Endometrial microvascular endothelial cells (primary cell): Measurements from ENCODE around the gene TPK1. TPM values are rescaled to one million over a fixed set of nuclear protein-coding genes. Genes with fewer than 3 reads are reported as not detected.
"Not testable (repeated sequence)": the region's sequence is repeated elsewhere in the genome, so short reads cannot be mapped to it uniquely, and the experiment has no call there.

ENCODE experiments used
- in situ Hi-C: cut with HindIII; loops from 2 replicates; pipeline ENCODE4 v1.10.0; 2017; ENCODE audit warnings: low sequenced_read_pairs, low pct_unique_long_range_greater_than_20kb; ENCODE audit errors: inconsistent ontology term
- total RNA-seq: library from RNA; depleted of rRNA; stranded (reverse); fragments of >200 nt; gene quantifications from one replicate; pipeline ENCODE4 v1.2.3, GENCODE V29; 2015; ENCODE audit errors: inconsistent ontology term

Gene TPK1
- total RNA-seq, 1 donor from 2014 or later = 16.1 TPM

DNA sequence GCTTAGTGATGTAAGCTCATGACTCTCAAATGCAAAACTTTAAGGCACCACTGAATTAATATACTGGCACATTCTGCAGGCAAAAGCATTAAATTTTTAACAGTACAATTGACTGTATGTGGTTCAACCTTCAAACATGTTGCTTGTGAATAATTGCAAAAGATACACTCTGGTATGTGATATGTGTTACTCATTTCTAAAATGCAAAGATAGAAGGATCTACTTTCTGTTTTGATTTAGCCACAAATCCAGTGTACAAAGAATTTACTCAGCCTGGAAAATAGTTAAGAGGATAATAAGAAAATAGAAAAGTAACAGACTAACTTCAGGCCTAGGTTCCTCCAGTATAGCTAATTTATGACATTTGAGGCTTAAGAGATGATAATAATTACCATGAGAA is 365.8 kb downstream of the TPK1 start:
- in situ Hi-C loops = no loop called here

DNA sequence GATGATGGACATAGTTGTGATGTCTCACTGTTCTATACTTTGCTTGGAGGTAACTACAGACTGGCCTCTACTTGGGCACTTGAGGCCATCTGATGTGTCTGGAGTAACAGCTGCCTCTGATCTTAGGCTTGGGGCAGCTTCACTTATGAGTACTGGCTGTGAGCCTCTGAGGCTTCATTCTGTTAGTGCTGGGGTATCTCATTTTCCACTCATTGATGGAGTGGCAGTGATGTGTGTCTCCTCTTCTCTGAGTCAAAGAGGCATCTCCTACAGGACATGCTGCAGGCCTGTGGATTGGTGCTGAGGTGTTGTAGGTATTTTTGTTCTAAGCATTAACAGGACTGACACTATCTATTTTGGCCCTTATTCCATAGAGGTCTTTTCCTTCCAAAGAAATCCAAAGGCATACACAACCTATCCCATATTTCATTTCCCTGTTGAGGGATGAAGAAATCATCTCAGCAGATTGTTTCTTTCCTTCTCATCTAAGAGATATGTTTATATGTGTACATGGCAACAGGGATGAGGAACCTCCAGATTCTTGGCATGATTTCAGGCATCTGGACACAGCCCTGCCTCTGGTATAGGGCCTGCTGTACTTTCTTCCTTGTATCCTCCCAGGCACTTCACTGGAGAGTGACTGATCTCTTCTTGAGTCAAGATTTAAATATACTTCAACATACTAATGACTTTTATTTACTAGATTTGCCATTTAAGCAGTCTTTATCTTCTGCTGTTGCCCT is 366.7 kb downstream of the TPK1 start:
- in situ Hi-C loops = no loop called here

- in situ Hi-C loops = no loop called here
Measured at GRCh38 chr7:144459635-144460034, 376.2 kb downstream of the TPK1 start.

- in situ Hi-C loops = no loop called here
Measured at GRCh38 chr7:144455040-144455404, 380.8 kb downstream of the TPK1 start.

DNA sequence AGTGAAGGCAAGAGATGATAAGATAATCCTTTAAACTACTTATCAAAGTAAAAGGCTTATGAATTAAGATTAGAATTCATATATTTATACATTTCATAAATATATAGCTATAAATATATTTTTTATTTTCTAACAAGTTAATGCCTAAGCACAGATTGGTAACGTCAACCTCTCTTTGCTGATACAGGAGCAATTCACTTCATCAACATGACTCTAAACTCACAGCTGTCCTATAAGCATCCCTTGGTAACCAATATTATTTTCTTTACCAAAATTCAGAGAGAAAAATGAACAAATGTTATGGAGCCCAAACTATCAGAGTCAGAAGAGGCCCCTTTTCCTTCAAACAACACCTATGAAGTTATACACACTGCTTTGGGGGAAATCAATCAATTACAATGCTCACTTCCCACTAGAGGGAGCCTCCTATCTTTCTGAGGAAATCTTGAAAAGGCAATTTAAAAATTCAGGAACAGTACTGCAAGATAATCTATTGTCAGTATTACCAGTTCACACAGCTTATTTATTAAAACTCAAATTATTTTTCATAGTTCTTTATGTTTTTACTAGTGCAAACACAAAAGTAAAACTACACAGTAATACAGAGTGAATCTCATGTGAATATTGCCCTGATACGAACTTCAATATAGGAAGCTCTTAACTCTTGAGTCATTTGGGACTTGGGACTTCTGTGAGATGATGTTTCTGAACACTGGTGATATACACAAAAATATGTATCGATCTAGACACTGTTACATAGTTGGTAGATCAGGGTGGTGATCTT is 381.4 kb downstream of the TPK1 start:
- in situ Hi-C loops = no loop called here

GRCh38 chr7:144452064-144452463 is 383.8 kb downstream of the TPK1 start:
- in situ Hi-C loops = no loop called here

GRCh38 chr7:144445590-144445989 is 390.3 kb downstream of the TPK1 start:
- in situ Hi-C loops = no loop called here

DNA sequence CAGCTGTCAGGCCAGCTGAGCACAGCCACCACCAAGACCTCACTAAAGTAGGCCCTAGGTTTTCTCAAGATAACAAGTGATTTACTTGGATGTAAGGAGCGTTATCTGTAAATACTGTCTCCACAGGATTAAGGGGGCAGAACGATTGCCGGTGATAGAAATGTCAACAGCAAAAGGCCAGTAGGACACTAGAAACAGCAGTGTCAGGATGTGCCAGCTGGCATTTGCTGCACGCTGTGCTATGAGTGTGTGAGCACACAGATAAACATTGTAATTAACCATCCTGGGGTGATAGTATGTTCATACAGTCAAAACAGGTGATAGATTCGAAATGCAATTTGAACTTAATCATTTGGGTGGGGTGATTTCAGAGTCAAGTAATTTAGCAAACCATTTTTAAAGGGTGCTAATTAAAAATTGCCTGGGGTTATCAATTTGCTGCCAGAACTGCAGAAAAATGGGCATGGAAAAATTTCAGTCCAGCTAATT is 396.1 kb downstream of the TPK1 start:
- in situ Hi-C loops = no loop called here

GRCh38 chr7:144438759-144439158 is 397.1 kb downstream of the TPK1 start:
- in situ Hi-C loops = no loop called here

- in situ Hi-C loops = no loop called here
Measured at GRCh38 chr7:144437370-144438191, 398.3 kb downstream of the TPK1 start.

GRCh38 chr7:144436500-144436899 is 399.4 kb downstream of the TPK1 start:
- in situ Hi-C loops = no loop called here

DNA sequence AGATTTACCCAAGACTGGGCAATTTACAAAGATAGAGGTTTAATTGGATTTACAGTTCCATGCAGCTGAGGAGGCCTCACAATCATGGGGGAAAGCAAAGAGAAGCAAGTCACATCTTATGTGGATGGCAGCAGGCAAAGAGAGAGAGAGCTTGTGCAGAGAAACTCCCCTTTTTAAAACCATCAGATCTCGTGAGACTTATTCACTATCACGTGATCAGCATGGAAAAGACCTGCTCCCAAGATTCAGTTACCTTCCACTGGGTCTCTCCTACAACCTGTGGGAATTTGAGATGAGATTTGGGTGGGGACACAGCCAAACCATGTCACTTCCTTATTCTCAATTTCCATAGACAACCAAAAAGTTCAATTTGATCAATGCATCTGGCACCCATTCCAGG is 407.4 kb downstream of the TPK1 start:
- in situ Hi-C loops = no loop called here

GRCh38 chr7:144427539-144427938 is 408.3 kb downstream of the TPK1 start:
- in situ Hi-C loops = not testable (repeated sequence)

GRCh38 chr7:144418931-144419330 is 416.9 kb downstream of the TPK1 start:
- in situ Hi-C loops = not testable (repeated sequence)

DNA sequence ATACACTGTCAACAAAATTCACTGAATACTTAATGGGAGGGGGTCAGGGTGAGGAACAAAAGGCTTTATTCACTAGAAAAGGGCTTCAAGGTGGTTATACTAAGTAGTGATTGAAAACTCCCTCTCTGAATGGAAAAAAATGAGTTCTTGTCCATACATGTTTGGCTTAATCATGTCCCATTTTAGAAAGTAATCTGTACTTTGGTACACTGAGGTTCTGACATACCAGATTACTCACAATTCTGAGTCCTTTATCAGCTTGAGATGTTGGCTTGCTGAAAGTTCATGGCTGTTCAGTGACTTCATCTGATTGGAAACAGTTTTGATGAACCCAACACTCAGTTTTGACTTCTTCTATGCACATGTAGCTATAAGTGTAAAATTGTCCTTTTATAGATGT is 419.5 kb downstream of the TPK1 start:
- in situ Hi-C loops = no loop called here

GRCh38 chr7:144415858-144416257 is 420.0 kb downstream of the TPK1 start:
- in situ Hi-C loops = no loop called here

GRCh38 chr7:144414815-144415214 is 421.0 kb downstream of the TPK1 start:
- in situ Hi-C loops = no loop called here

GRCh38 chr7:144410441-144410840 is 425.4 kb downstream of the TPK1 start:
- in situ Hi-C loops = no loop called here

DNA sequence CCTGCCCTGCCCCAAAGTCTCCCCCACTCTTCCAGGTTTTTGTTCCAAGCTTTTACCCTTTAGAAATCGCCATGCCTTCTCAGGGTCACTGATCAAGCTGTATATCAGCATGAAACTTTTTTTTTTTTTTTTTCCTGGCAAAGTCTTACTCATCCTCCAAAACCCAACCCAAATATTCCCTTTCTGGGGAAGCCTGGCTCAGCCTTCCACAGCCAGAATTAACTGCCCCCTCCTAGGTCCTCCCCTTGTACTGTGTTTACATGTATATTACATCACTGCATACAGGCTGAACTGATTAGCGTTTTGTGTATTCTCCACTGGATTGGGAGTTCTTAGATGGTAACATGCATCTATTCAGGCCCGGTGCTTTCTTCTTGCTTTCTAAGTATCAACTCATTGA is 427.7 kb downstream of the TPK1 start:
- in situ Hi-C loops = no loop called here
